Bronchial epithelial cell (primary cell): Measurements from ENCODE around the gene UROS. TPM values are rescaled to one million over a fixed set of nuclear protein-coding genes. Genes with fewer than 3 reads are reported as not detected.

ENCODE experiments used
- DNase-seq: peaks from one replicate; pipeline ENCODE4 v3.0.0-alpha.2; 2010; ENCODE audit warnings: low read depth
- FAIRE-seq: peaks from 2 replicates; lab custom pipeline; 2011; peaks lifted over from hg19 to GRCh38; lab: Jason Lieb, UNC
- H3K27me3 ChIP-seq: 2 replicates; pipeline ENCODE4 v1.5.1; 2011; ENCODE audit warnings: low read length; ENCODE audit not compliant: control insufficient read depth, insufficient read depth
- H3K36me3 ChIP-seq: 2 replicates; pipeline ENCODE4 v1.5.1; 2011; ENCODE audit warnings: low read length; ENCODE audit not compliant: control insufficient read depth, insufficient read depth
- H3K4me3 ChIP-seq: 2 replicates; pipeline ENCODE4 v1.5.1; 2011; ENCODE audit warnings: mild to moderate bottlenecking, low read depth, low read length, control low read depth
- total RNA-seq: library from RNA; depleted of rRNA; stranded (reverse); fragments of >200 nt; gene quantifications from 2 replicates; pipeline ENCODE4 v1.2.1, GENCODE V29; 2014
- TF ChIP-seq, protein P1 (sequence below): IDR thresholded peaks from 2 replicates; pipeline ENCODE4 v1.5.1; 2011; ENCODE audit warnings: mild to moderate bottlenecking, moderate library complexity, low read length, control low read depth, inconsistent platforms; ENCODE audit not compliant: insufficient read depth, severe bottlenecking

Gene UROS
- total RNA-seq, 1 donor from 2014 or later, result 17.4 TPM

DNA sequence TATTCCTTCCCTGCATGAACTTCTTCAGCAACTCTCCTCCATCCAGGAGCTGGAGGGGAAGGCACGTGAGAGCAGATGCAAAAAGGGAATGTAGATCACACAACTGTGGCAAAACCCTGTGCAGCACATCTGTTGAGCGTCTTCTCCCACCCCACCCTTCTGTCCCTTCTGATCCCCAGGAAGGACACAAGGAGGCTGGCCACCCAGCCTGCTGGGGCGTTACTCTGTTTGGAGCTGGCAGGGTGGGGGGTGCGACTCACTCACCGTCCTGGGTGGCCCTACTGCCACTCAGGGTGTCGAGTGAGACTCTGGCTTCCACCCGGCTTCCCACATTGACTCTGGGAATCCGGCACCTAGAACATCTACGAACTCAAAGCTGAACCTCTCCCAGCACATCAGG is 37.3 kb downstream of the UROS start:
- DNase-seq (no peak), FAIRE-seq (no peak)
- no peaks in the 10 kb centered on the region for H3K27me3 ChIP-seq
- H3K36me3 ChIP-seq, result no peaks in the 10 kb centered on the region
- TF ChIP-seq, protein P1, sequence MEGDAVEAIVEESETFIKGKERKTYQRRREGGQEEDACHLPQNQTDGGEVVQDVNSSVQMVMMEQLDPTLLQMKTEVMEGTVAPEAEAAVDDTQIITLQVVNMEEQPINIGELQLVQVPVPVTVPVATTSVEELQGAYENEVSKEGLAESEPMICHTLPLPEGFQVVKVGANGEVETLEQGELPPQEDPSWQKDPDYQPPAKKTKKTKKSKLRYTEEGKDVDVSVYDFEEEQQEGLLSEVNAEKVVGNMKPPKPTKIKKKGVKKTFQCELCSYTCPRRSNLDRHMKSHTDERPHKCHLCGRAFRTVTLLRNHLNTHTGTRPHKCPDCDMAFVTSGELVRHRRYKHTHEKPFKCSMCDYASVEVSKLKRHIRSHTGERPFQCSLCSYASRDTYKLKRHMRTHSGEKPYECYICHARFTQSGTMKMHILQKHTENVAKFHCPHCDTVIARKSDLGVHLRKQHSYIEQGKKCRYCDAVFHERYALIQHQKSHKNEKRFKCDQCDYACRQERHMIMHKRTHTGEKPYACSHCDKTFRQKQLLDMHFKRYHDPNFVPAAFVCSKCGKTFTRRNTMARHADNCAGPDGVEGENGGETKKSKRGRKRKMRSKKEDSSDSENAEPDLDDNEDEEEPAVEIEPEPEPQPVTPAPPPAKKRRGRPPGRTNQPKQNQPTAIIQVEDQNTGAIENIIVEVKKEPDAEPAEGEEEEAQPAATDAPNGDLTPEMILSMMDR, result no peak
- no peak overlapping the region for H3K4me3 ChIP-seq

GRCh38 chr10:125783957-125784356 is 39.1 kb downstream of the UROS start:
- Histone ChIP-seq H3K4me3 (no peak overlapping the region), H3K36me3 (no peaks in the 10 kb centered on the region), H3K27me3 (no peaks in the 10 kb centered on the region)
- no peak for DNase-seq
- FAIRE-seq, result no peak
- TF ChIP-seq, protein P1, result no peak

DNA sequence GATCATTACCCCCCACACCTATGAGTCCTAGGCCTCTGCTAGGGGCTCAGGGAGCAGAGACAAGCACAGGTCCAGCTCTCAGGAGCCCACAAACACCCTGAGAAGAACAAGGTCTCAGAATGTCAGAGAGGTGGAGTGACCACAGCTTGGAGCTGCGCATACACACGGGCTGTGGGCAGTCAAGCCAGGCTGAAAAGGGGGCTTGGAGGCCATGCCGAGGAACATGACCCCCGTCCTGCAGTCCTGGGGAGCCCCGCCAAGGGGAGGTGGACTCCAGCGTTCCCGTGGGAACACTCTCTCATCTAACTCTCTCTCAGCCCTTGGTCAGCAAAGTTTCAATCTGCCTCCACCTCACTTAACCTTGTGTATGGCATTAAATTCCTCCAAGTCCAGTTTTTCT is 39.6 kb downstream of the UROS start:
- Histone ChIP-seq H3K36me3 (no peaks in the 10 kb centered on the region), H3K27me3 (no peaks in the 10 kb centered on the region), H3K4me3 (no peak overlapping the region)
- FAIRE-seq (no peak), DNase-seq (no peak)
- TF ChIP-seq, protein P1, result no peak

GRCh38 chr10:125782616-125783015 is 40.4 kb downstream of the UROS start:
- H3K36me3 ChIP-seq, result no peaks in the 10 kb centered on the region
- TF ChIP-seq, protein P1, result no peak
- FAIRE-seq (no peak), DNase-seq (no peak)
- no peaks in the 10 kb centered on the region for H3K27me3 ChIP-seq
- H3K4me3 ChIP-seq, result no peak overlapping the region

DNA sequence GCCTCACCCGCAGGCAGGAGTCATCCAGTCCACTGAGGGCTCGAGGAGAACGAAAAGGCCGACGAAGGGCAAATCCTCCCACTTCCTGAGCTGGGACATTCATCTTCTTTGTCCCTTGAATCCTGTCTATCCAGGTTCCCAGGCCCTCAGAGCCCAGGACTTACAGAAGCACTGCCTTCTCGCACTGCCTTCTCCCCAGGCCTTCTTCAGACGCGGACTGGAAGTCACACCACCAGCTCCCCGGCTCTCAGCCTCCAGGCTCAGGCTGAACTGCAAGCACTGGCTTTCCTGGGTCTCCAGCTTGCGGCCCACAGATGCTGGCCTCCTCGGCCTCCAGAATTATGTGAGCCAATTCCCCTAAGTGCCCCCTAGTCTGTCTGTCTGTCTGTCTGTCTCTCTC is 41.0 kb downstream of the UROS start:
- no peak for FAIRE-seq
- Histone ChIP-seq H3K36me3 (no peaks in the 10 kb centered on the region), H3K27me3 (no peaks in the 10 kb centered on the region), H3K4me3 (no peak overlapping the region)
- no peak for DNase-seq
- TF ChIP-seq, protein P1, result no peak

GRCh38 chr10:125781374-125781773 is 41.7 kb downstream of the UROS start:
- no peak for FAIRE-seq
- no peaks in the 10 kb centered on the region for H3K36me3 ChIP-seq
- no peaks in the 10 kb centered on the region for H3K27me3 ChIP-seq
- no peak for DNase-seq
- TF ChIP-seq, protein P1, result no peak
- H3K4me3 ChIP-seq, result no peak overlapping the region
